ENCODE data around the gene BOLA1.

The BOLA1 gene

GRCh38 chr1:149925345-149925744 is 26.0 kb downstream of the BOLA1 start:
- Histone ChIP-seq H3K27me3 (ENCODE audit: control insufficient read depth, insufficient read depth, low read length) (no peaks in the 10 kb centered on the region), H3K36me3 (ENCODE audit: control insufficient read depth, low read depth, low read length) (peaks cover 45% of the 10 kb centered on the region), H3K9me3 (ENCODE audit: control insufficient read depth, low read depth, low read length) (no peaks in the 10 kb centered on the region), H3K4me3 (ENCODE audit: low read length) (no peak overlapping the region), H3K4me1 (ENCODE audit: control insufficient read depth, low read depth, low read length) (peaks cover 12% of the 10 kb centered on the region), H3K9ac (ENCODE audit: low read length) (no peak overlapping the region), H3K27ac (ENCODE audit: low read length) (no peak overlapping the region)

- no peak overlapping the region for H3K9ac ChIP-seq (ENCODE audit: low read length)
- peaks cover 12% of the 10 kb centered on the region for H3K4me1 ChIP-seq (ENCODE audit: control insufficient read depth, low read depth, low read length)
- H3K9me3 ChIP-seq (ENCODE audit: control insufficient read depth, low read depth, low read length) = no peaks in the 10 kb centered on the region
- no peaks in the 10 kb centered on the region for H3K27me3 ChIP-seq (ENCODE audit: control insufficient read depth, insufficient read depth, low read length)
- peaks cover 45% of the 10 kb centered on the region for H3K36me3 ChIP-seq (ENCODE audit: control insufficient read depth, low read depth, low read length)
- no peak overlapping the region for H3K27ac ChIP-seq (ENCODE audit: low read length)
- no peak overlapping the region for H3K4me3 ChIP-seq (ENCODE audit: low read length)
Measured at GRCh38 chr1:149925751-149926150, 26.4 kb downstream of the BOLA1 start.

GRCh38 chr1:149926296-149926695 is 26.9 kb downstream of the BOLA1 start:
- peak overlapping the region; percentile 85 for H3K4me3 ChIP-seq (ENCODE audit: low read length)

GRCh38 chr1:149927056-149927562 is 27.7 kb downstream of the BOLA1 start:
- H3K4me3 ChIP-seq (ENCODE audit: low read length) = peak overlapping the region; percentile 85
- H3K27ac ChIP-seq (ENCODE audit: low read length) = no peak overlapping the region
- peaks cover 12% of the 10 kb centered on the region for H3K4me1 ChIP-seq (ENCODE audit: control insufficient read depth, low read depth, low read length)
- H3K27me3 ChIP-seq (ENCODE audit: control insufficient read depth, insufficient read depth, low read length) = no peaks in the 10 kb centered on the region
- peaks cover 45% of the 10 kb centered on the region for H3K36me3 ChIP-seq (ENCODE audit: control insufficient read depth, low read depth, low read length)
- H3K9ac ChIP-seq (ENCODE audit: low read length) = peak overlapping the region; percentile 91
- H3K9me3 ChIP-seq (ENCODE audit: control insufficient read depth, low read depth, low read length) = no peaks in the 10 kb centered on the region

More at GRCh38 chr1:149926296-149926695, 26.9 kb downstream of the BOLA1 start:
- Histone ChIP-seq H3K27ac (ENCODE audit: low read length) (no peak overlapping the region), H3K4me1 (ENCODE audit: control insufficient read depth, low read depth, low read length) (peaks cover 12% of the 10 kb centered on the region), H3K27me3 (ENCODE audit: control insufficient read depth, insufficient read depth, low read length) (no peaks in the 10 kb centered on the region), H3K9me3 (ENCODE audit: control insufficient read depth, low read depth, low read length) (no peaks in the 10 kb centered on the region), H3K9ac (ENCODE audit: low read length) (no peak overlapping the region), H3K36me3 (ENCODE audit: control insufficient read depth, low read depth, low read length) (peaks cover 45% of the 10 kb centered on the region)

GRCh38 chr1:149927563-149928400 is 28.4 kb downstream of the BOLA1 start, which contains the start of gene SF3B4:
Gene SF3B4, minus strand, starts transcription at chr1:149927803. Its CDS starts 44 bp downstream, at chr1:149927759.
- H3K4me3 ChIP-seq (ENCODE audit: low read length) = peak within 1 kb of the TSS; percentile 85
- peak within 1 kb of the TSS; percentile 88 for H3K27ac ChIP-seq (ENCODE audit: low read length)
- H3K27me3 ChIP-seq (ENCODE audit: control insufficient read depth, insufficient read depth, low read length) = no peaks in the 10 kb centered on the region
- no peaks in the 10 kb centered on the region for H3K9me3 ChIP-seq (ENCODE audit: control insufficient read depth, low read depth, low read length)
- H3K4me1 ChIP-seq (ENCODE audit: control insufficient read depth, low read depth, low read length) = peaks cover 12% of the 10 kb centered on the region
- H3K36me3 ChIP-seq (ENCODE audit: control insufficient read depth, low read depth, low read length) = peaks cover 40% of the 10 kb centered on the region
- H3K9ac ChIP-seq (ENCODE audit: low read length) = peak within 1 kb of the TSS; percentile 91

- no peaks in the 10 kb centered on the region for H3K27me3 ChIP-seq (ENCODE audit: control insufficient read depth, insufficient read depth, low read length)
- H3K4me1 ChIP-seq (ENCODE audit: control insufficient read depth, low read depth, low read length) = peaks cover 12% of the 10 kb centered on the region
- H3K9ac ChIP-seq (ENCODE audit: low read length) = peak overlapping the region; percentile 91
- H3K9me3 ChIP-seq (ENCODE audit: control insufficient read depth, low read depth, low read length) = no peaks in the 10 kb centered on the region
- H3K4me3 ChIP-seq (ENCODE audit: low read length) = peak overlapping the region; percentile 85
- peak overlapping the region; percentile 88 for H3K27ac ChIP-seq (ENCODE audit: low read length)
- H3K36me3 ChIP-seq (ENCODE audit: control insufficient read depth, low read depth, low read length) = peaks cover 34% of the 10 kb centered on the region
Measured at GRCh38 chr1:149928401-149928724, 29.0 kb downstream of the BOLA1 start.

GRCh38 chr1:149929856-149930255 is 30.5 kb downstream of the BOLA1 start:
- H3K36me3 ChIP-seq (ENCODE audit: control insufficient read depth, low read depth, low read length) = peaks cover 20% of the 10 kb centered on the region
- peaks cover 12% of the 10 kb centered on the region for H3K4me1 ChIP-seq (ENCODE audit: control insufficient read depth, low read depth, low read length)
- H3K27me3 ChIP-seq (ENCODE audit: control insufficient read depth, insufficient read depth, low read length) = no peaks in the 10 kb centered on the region
- H3K9me3 ChIP-seq (ENCODE audit: control insufficient read depth, low read depth, low read length) = no peaks in the 10 kb centered on the region
- H3K9ac ChIP-seq (ENCODE audit: low read length) = no peak overlapping the region
- no peak overlapping the region for H3K27ac ChIP-seq (ENCODE audit: low read length)
- no peak overlapping the region for H3K4me3 ChIP-seq (ENCODE audit: low read length)

- H3K27ac ChIP-seq (ENCODE audit: low read length) = no peak overlapping the region
- H3K4me3 ChIP-seq (ENCODE audit: low read length) = no peak overlapping the region
- peaks cover 5% of the 10 kb centered on the region for H3K36me3 ChIP-seq (ENCODE audit: control insufficient read depth, low read depth, low read length)
Measured at GRCh38 chr1:149931212-149931790, 31.9 kb downstream of the BOLA1 start.

GRCh38 chr1:149932474-149932873 is 33.1 kb downstream of the BOLA1 start:
- H3K9me3 ChIP-seq (ENCODE audit: control insufficient read depth, low read depth, low read length) = no peaks in the 10 kb centered on the region
- no peak overlapping the region for H3K27ac ChIP-seq (ENCODE audit: low read length)
- H3K4me1 ChIP-seq (ENCODE audit: control insufficient read depth, low read depth, low read length) = peaks cover 12% of the 10 kb centered on the region
- H3K36me3 ChIP-seq (ENCODE audit: control insufficient read depth, low read depth, low read length) = no peaks in the 10 kb centered on the region
- H3K4me3 ChIP-seq (ENCODE audit: low read length) = no peak overlapping the region
- no peak overlapping the region for H3K9ac ChIP-seq (ENCODE audit: low read length)
- H3K27me3 ChIP-seq (ENCODE audit: control insufficient read depth, insufficient read depth, low read length) = no peaks in the 10 kb centered on the region

More at GRCh38 chr1:149931212-149931790, 31.9 kb downstream of the BOLA1 start:
- Histone ChIP-seq H3K9me3 (ENCODE audit: control insufficient read depth, low read depth, low read length) (no peaks in the 10 kb centered on the region), H3K9ac (ENCODE audit: low read length) (no peak overlapping the region), H3K4me1 (ENCODE audit: control insufficient read depth, low read depth, low read length) (peaks cover 12% of the 10 kb centered on the region), H3K27me3 (ENCODE audit: control insufficient read depth, insufficient read depth, low read length) (no peaks in the 10 kb centered on the region)

GRCh38 chr1:149933208-149933607 is 33.8 kb downstream of the BOLA1 start:
- Histone ChIP-seq H3K9me3 (ENCODE audit: control insufficient read depth, low read depth, low read length) (no peaks in the 10 kb centered on the region), H3K4me3 (ENCODE audit: low read length) (no peak overlapping the region), H3K9ac (ENCODE audit: low read length) (no peak overlapping the region), H3K27me3 (ENCODE audit: control insufficient read depth, insufficient read depth, low read length) (no peaks in the 10 kb centered on the region), H3K4me1 (ENCODE audit: control insufficient read depth, low read depth, low read length) (peaks cover 19% of the 10 kb centered on the region), H3K27ac (ENCODE audit: low read length) (no peak overlapping the region), H3K36me3 (ENCODE audit: control insufficient read depth, low read depth, low read length) (no peaks in the 10 kb centered on the region)

- H3K36me3 ChIP-seq (ENCODE audit: control insufficient read depth, low read depth, low read length) = no peaks in the 10 kb centered on the region
- H3K27me3 ChIP-seq (ENCODE audit: control insufficient read depth, insufficient read depth, low read length) = no peaks in the 10 kb centered on the region
- no peak overlapping the region for H3K27ac ChIP-seq (ENCODE audit: low read length)
- no peak overlapping the region for H3K4me3 ChIP-seq (ENCODE audit: low read length)
- no peak overlapping the region for H3K9ac ChIP-seq (ENCODE audit: low read length)
- H3K9me3 ChIP-seq (ENCODE audit: control insufficient read depth, low read depth, low read length) = no peaks in the 10 kb centered on the region
- H3K4me1 ChIP-seq (ENCODE audit: control insufficient read depth, low read depth, low read length) = peaks cover 19% of the 10 kb centered on the region
Measured at GRCh38 chr1:149934356-149934755, 35.0 kb downstream of the BOLA1 start.
